SJCRH30 (cell line): Measurements from ENCODE around the gene LNX1. TPM values are rescaled to one million over a fixed set of nuclear protein-coding genes. Genes with fewer than 3 reads are reported as not detected.

ENCODE experiments used
- DNase-seq, 2 experiments: peaks; one replicate each; pipeline ENCODE4 v3.0.0-alpha.2; 2015 to 2020
- H3K27ac ChIP-seq: fragments of 250-450 bp; sonication (Bioruptor Pico); 2 replicates; pipeline ENCODE4 v1.5.1; 2020; ENCODE audit warnings: mild to moderate bottlenecking, moderate library complexity
- H3K27me3 ChIP-seq: fragments of 250-450 bp; sonication (Bioruptor Pico); 2 replicates; pipeline ENCODE4 v1.5.1; 2020; ENCODE audit warnings: mild to moderate bottlenecking, moderate library complexity
- H3K36me3 ChIP-seq: fragments of 250-450 bp; sonication (Bioruptor Pico); 2 replicates; pipeline ENCODE4 v1.5.1; 2020; ENCODE audit warnings: mild to moderate bottlenecking, moderate library complexity
- H3K4me1 ChIP-seq: fragments of 250-450 bp; sonication (Bioruptor Pico); 2 replicates; pipeline ENCODE4 v1.5.1; 2020; ENCODE audit warnings: mild to moderate bottlenecking, moderate library complexity
- H3K4me3 ChIP-seq: fragments of 250-450 bp; sonication (Bioruptor Pico); 2 replicates; pipeline ENCODE4 v1.5.1; 2020; ENCODE audit warnings: mild to moderate bottlenecking, moderate library complexity
- H3K9me3 ChIP-seq: fragments of 250-450 bp; sonication (Bioruptor Pico); replicated peaks from 2 replicates; pipeline ENCODE4 v1.5.1; 2020; ENCODE audit warnings: mild to moderate bottlenecking, moderate library complexity
- total RNA-seq: library from RNA; depleted of rRNA; stranded (reverse); fragments of >200 nt; shearing (Covaris generic); gene quantifications from 2 replicates; pipeline ENCODE4 v1.2.3, GENCODE V29; 2014

Gene LNX1
- total RNA-seq, 1 experiment from 2014 or later = 3.4 TPM

DNA sequence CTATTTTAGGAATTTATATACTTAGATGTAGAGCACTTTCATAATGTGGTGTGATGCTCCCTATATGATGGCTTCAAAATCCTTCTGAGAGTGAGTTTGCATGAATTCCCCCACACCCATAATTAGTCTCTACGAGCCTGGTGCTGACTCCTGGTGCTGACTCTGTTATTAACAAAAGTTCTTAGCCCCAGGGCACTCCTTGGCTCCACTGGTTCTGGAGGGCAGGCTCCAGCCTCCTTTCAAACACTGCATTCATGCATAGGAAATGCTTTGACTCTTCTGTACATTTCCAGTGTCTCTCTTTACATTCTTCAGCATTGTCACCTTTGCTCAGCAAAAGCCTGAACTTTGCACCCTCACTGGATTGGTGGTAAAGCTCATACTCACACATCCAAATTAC is 64.0 kb downstream of the LNX1 start:
- H3K36me3 ChIP-seq = no peaks in the 10 kb centered on the region
- no peak overlapping the region for H3K4me3 ChIP-seq
- no peaks in the 10 kb centered on the region for H3K9me3 ChIP-seq
- H3K27ac ChIP-seq = no peak overlapping the region
- DNase-seq = no peak
- H3K27me3 ChIP-seq = no peaks in the 10 kb centered on the region
- H3K4me1 ChIP-seq = peaks cover 14% of the 10 kb centered on the region

GRCh38 chr4:53522334-53522733 is 69.0 kb downstream of the LNX1 start:
- H3K9me3 ChIP-seq = no peaks in the 10 kb centered on the region
- H3K27ac ChIP-seq = no peak overlapping the region
- no peak for DNase-seq
- no peak overlapping the region for H3K4me3 ChIP-seq
- no peaks in the 10 kb centered on the region for H3K36me3 ChIP-seq
- H3K4me1 ChIP-seq = 0 out of 2 replicates have a peak, but pooled peaks cover 7% of the 10 kb centered on the region
- H3K27me3 ChIP-seq = no peaks in the 10 kb centered on the region

GRCh38 chr4:53520116-53520515 is 71.2 kb downstream of the LNX1 start:
- no peaks in the 10 kb centered on the region for H3K27me3 ChIP-seq
- DNase-seq = no peak
- no peak overlapping the region for H3K27ac ChIP-seq
- no peaks in the 10 kb centered on the region for H3K36me3 ChIP-seq
- H3K4me3 ChIP-seq = no peak overlapping the region
- no peaks in the 10 kb centered on the region for H3K9me3 ChIP-seq
- 0 out of 2 replicates have a peak, but pooled peaks cover 7% of the 10 kb centered on the region for H3K4me1 ChIP-seq

- H3K36me3 ChIP-seq = no peaks in the 10 kb centered on the region
Observed at GRCh38 chr4:53518807-53519206, 72.5 kb downstream of the LNX1 start.

GRCh38 chr4:53515076-53515475 is 76.2 kb downstream of the LNX1 start:
- H3K4me3 ChIP-seq = no peak overlapping the region
- no peak for DNase-seq

More at GRCh38 chr4:53518807-53519206, 72.5 kb downstream of the LNX1 start:
- no peak for DNase-seq
- Histone ChIP-seq H3K4me1 (0 out of 2 replicates have a peak, but pooled peaks cover 7% of the 10 kb centered on the region), H3K4me3 (no peak overlapping the region), H3K27me3 (no peaks in the 10 kb centered on the region), H3K9me3 (no peaks in the 10 kb centered on the region), H3K27ac (no peak overlapping the region)

DNA sequence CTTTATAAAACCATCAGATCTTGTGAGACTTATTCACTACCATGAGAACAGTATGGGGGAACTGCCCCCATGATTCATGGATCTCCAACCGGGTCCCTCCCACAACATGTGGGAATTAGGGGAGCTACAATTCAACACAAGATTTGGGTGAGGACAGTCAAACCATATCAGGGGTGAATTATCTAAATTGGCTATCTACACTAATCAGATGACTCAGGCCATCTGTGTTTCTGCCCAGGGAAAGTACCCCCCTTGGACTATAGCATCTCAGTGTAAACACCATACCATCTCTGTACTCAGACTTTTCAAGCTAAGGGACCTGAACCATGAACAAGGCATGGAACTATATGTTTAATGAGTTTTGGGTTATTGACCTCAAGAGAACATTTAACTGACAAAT is 76.8 kb downstream of the LNX1 start:
- H3K27ac ChIP-seq = no peak overlapping the region
- no peak for DNase-seq
- no peak overlapping the region for H3K4me3 ChIP-seq

More at GRCh38 chr4:53515076-53515475, 76.2 kb downstream of the LNX1 start:
- no peak overlapping the region for H3K27ac ChIP-seq
- no peaks in the 10 kb centered on the region for H3K9me3 ChIP-seq
- 0 out of 2 replicates have a peak, but pooled peaks cover 12% of the 10 kb centered on the region for H3K4me1 ChIP-seq
- H3K27me3 ChIP-seq = no peaks in the 10 kb centered on the region
- no peaks in the 10 kb centered on the region for H3K36me3 ChIP-seq

GRCh38 chr4:53512608-53513007 is 78.7 kb downstream of the LNX1 start:
- no peaks in the 10 kb centered on the region for H3K36me3 ChIP-seq
- no peak for DNase-seq
- H3K27me3 ChIP-seq = no peaks in the 10 kb centered on the region
- H3K4me1 ChIP-seq = 0 out of 2 replicates have a peak, but pooled peaks cover 11% of the 10 kb centered on the region
- H3K4me3 ChIP-seq = no peak overlapping the region
- no peaks in the 10 kb centered on the region for H3K9me3 ChIP-seq
- no peak overlapping the region for H3K27ac ChIP-seq

More for the DNA sequence above, 76.8 kb downstream of the LNX1 start:
- H3K4me1 ChIP-seq = 0 out of 2 replicates have a peak, but pooled peaks cover 12% of the 10 kb centered on the region
- H3K27me3 ChIP-seq = no peaks in the 10 kb centered on the region
- H3K9me3 ChIP-seq = no peaks in the 10 kb centered on the region
- no peaks in the 10 kb centered on the region for H3K36me3 ChIP-seq

- H3K4me3 ChIP-seq = no peak overlapping the region
- no peak overlapping the region for H3K27ac ChIP-seq
- peak in 1 of 2 experiments; percentile 42 for DNase-seq
- no peaks in the 10 kb centered on the region for H3K36me3 ChIP-seq
- peaks cover 9% of the 10 kb centered on the region; the same call in 1 of the 2 replicates for H3K4me1 ChIP-seq
- H3K27me3 ChIP-seq = no peaks in the 10 kb centered on the region
- H3K9me3 ChIP-seq = no peaks in the 10 kb centered on the region
Observed at GRCh38 chr4:53511014-53511413, 80.3 kb downstream of the LNX1 start.

DNA sequence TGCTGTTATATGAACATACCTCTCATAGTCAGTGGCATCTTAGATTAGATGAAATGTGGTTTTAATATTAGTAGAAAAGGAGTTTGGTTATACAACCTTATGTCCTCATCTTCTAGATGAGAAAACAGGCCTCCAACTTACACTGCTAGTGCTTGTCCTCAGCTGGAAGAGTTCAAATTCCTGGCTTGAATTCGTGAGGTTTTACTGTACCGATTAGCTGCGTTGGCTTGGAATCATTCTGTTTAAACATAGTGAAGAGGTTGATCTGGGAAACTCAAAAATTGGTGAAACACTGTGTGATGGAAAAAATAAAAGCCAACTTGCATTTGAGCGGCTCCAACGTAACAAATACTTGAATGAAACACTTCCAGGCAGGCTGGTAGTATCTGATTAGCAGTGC is 81.0 kb downstream of the LNX1 start:
- Histone ChIP-seq H3K27me3 (no peaks in the 10 kb centered on the region), H3K9me3 (no peaks in the 10 kb centered on the region), H3K4me3 (no peak overlapping the region), H3K4me1 (peaks cover 9% of the 10 kb centered on the region; the same call in 1 of the 2 replicates), H3K27ac (no peak overlapping the region), H3K36me3 (no peaks in the 10 kb centered on the region)
- DNase-seq = no peak

GRCh38 chr4:53508446-53508845 is 82.8 kb downstream of the LNX1 start:
- no peaks in the 10 kb centered on the region for H3K36me3 ChIP-seq
- no peaks in the 10 kb centered on the region for H3K9me3 ChIP-seq
- H3K4me3 ChIP-seq = peak overlapping the region; percentile 54
- H3K27ac ChIP-seq = peak overlapping the region; percentile 88
- DNase-seq = peak; percentile 26 to 55
- no peaks in the 10 kb centered on the region for H3K27me3 ChIP-seq
- peaks cover 9% of the 10 kb centered on the region; the same call in 1 of the 2 replicates for H3K4me1 ChIP-seq

GRCh38 chr4:53507671-53508286 is 83.5 kb downstream of the LNX1 start:
- Histone ChIP-seq H3K27me3 (no peaks in the 10 kb centered on the region), H3K27ac (peak overlapping the region; percentile 88), H3K4me1 (peaks cover 9% of the 10 kb centered on the region; the same call in 1 of the 2 replicates), H3K9me3 (no peaks in the 10 kb centered on the region), H3K4me3 (peak overlapping the region; percentile 54), H3K36me3 (no peaks in the 10 kb centered on the region)
- peak; percentile 83 to 85 for DNase-seq

DNA sequence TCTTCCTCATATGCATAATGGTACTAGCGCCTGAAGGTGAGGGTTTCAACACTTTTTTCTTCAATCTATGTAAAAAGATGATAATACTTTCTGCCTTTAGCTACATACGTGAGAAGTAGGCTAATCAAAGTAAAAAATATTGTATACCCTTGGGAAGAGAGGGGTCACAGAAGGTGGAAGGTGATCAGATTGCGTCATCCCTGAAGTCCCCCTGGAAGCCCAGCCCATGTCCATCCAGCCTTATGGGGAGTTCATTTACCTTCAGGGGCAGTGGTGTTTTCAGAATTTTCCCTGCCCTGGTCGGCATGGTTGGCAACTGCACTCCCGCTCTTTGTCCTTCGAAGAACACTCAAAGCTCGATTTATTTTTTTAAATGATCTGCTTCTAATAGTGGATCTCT is 84.2 kb downstream of the LNX1 start:
- Histone ChIP-seq H3K4me3 (peak overlapping the region; percentile 54), H3K36me3 (no peaks in the 10 kb centered on the region), H3K27ac (peak overlapping the region; percentile 88), H3K27me3 (no peaks in the 10 kb centered on the region), H3K9me3 (no peaks in the 10 kb centered on the region), H3K4me1 (peaks cover 9% of the 10 kb centered on the region; the same call in 1 of the 2 replicates)
- no peak for DNase-seq

- Histone ChIP-seq H3K4me1 (peaks cover 5% of the 10 kb centered on the region), H3K4me3 (no peak overlapping the region), H3K27ac (no peak overlapping the region), H3K36me3 (no peaks in the 10 kb centered on the region), H3K27me3 (no peaks in the 10 kb centered on the region), H3K9me3 (no peaks in the 10 kb centered on the region)
- DNase-seq = no peak
Observed at GRCh38 chr4:53505947-53506346, 85.3 kb downstream of the LNX1 start.

DNA sequence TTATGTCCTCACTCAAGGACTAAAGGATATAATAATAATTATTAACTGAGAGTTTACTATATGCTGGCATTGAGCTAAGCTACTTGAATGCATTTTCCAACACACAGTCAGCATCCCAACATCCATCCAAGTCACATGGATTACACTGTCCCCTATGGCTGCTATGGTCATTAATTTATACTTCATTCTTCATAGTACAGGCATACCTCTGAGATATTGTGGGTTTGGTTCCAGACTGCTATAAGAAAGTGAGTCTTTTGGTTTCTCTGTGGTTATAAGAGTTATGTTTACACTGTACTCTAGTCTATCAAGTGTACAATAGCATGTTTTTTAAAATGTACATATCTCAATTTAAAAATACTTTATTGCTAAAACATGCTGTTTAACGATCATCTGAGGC is 89.2 kb downstream of the LNX1 start:
- Histone ChIP-seq H3K4me3 (no peak overlapping the region), H3K27me3 (no peaks in the 10 kb centered on the region), H3K27ac (no peak overlapping the region), H3K36me3 (no peaks in the 10 kb centered on the region), H3K9me3 (no peaks in the 10 kb centered on the region), H3K4me1 (peaks cover 19% of the 10 kb centered on the region)
- DNase-seq = no peak

DNA sequence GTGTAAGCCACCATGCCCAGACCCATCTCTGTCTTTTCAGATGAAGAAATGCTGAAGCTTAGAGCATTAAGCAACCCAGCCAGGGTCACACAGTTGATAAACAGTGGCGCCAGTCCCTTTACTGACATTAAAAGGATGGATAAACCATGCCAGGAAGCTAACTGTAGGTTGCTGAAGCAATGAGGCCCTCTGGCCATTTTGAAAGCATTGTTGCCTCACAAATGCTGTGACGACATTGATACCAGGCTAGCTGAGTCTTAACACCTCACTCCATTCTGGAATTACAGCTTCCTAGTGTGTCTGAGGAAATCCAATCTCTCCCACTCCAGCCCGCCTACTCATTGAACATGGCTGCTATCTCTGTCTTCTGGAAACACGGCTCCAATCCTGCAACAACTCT is 89.7 kb downstream of the LNX1 start:
- H3K4me3 ChIP-seq = no peak overlapping the region
- peaks cover 19% of the 10 kb centered on the region for H3K4me1 ChIP-seq
- no peak overlapping the region for H3K27ac ChIP-seq
- DNase-seq = no peak
- no peaks in the 10 kb centered on the region for H3K27me3 ChIP-seq
- no peaks in the 10 kb centered on the region for H3K36me3 ChIP-seq
- no peaks in the 10 kb centered on the region for H3K9me3 ChIP-seq

GRCh38 chr4:53500546-53500945 is 90.7 kb downstream of the LNX1 start:
- H3K27me3 ChIP-seq = no peaks in the 10 kb centered on the region
- H3K4me3 ChIP-seq = no peak overlapping the region
- peaks cover 19% of the 10 kb centered on the region for H3K4me1 ChIP-seq
- H3K36me3 ChIP-seq = no peaks in the 10 kb centered on the region
- peak in 1 of 2 experiments; percentile 37 for DNase-seq
- no peak overlapping the region; the same call in 1 of the 2 replicates for H3K27ac ChIP-seq
- no peaks in the 10 kb centered on the region for H3K9me3 ChIP-seq
